HG03064 (cell line): Measurements from ENCODE around the gene PTPRO.

Source experiments
- ATAC-seq: cut with Tn5 transposase; IDR thresholded peaks from one replicate; pipeline ENCODE4 v1.9.1; 2021; ENCODE audit warnings: low read depth; ENCODE audit not compliant: unreplicated experiment

Gene PTPRO

GRCh38 chr12:15443050-15443449 lies 120.7 kb downstream of the PTPRO start:
- ATAC-seq, result no peak

- no peak for ATAC-seq
These were observed 121.3 kb downstream of the PTPRO start for GRCh38 chr12:15443611-15444010.

DNA sequence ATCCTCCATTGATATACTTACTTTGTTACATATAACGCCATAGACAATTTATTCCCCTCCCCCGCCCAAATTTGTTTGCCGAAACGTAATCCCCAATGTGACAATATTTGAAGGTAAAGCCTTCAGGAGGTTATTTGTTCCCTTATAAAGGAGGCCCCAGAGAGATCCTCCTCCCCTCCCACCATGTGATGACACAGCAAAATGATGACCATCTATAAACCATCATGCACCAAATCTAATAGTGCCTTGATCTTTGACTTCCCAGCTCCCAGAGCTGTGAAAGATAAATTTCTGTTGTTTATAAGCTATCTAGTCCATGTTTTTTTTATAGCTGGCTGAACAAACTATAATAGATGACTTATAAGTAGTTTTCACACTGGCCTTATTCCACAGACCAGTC lies 122.2 kb downstream of the PTPRO start:
- ATAC-seq, result no peak

DNA sequence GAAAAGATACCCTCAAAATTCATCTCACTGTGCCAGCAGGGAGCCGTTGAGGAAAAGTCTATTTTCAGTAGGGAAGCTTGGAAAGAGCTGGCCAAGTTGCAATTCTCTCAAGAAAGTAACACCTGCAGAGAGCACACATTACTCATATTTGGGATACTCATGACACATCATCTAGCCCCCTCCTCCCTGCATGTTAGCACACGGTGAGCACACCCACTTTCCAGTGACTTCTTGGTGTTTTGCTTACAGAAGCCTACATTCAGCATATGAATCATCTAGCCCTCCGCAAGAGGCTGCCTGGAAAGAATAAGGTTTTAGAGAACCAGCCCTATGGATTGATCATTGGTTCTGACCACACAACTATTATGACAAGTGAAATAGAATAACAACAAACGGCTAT lies 124.5 kb downstream of the PTPRO start:
- ATAC-seq, result no peak

GRCh38 chr12:15453613-15454012 lies 131.3 kb downstream of the PTPRO start:
- ATAC-seq, result no peak

GRCh38 chr12:15458008-15458407 lies 135.7 kb downstream of the PTPRO start:
- no peak for ATAC-seq

GRCh38 chr12:15468911-15469310 lies 146.6 kb downstream of the PTPRO start:
- no peak for ATAC-seq

DNA sequence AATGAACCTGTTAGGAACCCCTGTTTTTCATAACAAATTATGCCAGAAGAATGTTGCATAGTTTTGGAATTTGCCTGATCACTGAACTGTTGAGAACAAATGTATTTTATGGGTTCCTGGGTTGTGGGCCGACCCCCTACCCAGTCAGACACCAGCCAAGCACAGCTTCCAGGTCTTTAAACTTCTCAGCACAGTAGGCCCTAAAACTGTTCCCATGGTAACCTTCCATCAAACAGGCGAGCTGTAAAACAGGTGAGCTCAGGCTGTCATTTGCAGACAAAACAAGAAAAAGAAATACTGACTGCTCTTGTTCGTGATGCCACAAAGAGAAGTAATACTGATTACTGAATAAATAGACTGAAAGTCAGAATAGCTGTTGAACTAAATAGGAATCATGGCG lies 147.0 kb downstream of the PTPRO start:
- no peak for ATAC-seq

DNA sequence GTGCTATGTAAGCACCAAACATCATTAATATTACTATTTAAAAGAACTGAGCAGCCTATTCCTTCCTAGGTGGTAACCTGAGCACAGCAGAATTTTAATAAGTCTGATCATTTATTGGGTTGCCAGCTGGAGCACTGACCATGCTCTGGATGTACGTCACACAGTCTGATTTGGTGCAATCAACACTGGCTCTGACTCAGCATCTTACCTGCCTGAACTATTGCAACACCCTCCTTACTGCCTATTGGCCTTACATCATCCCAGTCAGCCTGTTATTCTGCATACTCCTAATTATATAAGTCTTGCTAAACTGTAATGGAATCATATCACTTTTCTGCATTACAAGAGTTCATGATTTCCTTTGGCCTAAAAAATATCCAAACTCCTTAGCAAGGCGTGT lies 149.7 kb downstream of the PTPRO start:
- ATAC-seq, result no peak

- ATAC-seq, result no peak
These were observed 152.5 kb downstream of the PTPRO start for GRCh38 chr12:15474766-15475165.

GRCh38 chr12:15477761-15478160 lies 155.5 kb downstream of the PTPRO start:
- ATAC-seq, result no peak

DNA sequence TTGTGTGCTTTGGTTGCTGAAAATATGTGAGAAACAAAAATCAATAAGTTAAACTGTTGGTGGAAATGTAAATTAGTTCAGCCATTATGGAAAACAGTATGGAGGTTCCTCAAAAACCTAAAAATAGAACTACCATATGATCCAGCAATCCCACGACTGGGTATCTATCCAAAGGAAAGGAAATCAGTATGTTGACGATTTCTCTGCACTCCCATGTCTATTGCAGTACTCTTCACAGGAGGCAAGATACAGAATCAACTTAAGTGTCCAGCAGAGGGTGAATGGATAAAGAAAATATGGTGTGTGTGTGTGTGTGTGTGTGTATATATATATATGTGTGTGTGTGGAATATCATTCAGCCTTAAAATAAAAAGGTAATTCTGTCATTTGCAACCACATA lies 159.5 kb downstream of the PTPRO start:
- ATAC-seq, result no peak

DNA sequence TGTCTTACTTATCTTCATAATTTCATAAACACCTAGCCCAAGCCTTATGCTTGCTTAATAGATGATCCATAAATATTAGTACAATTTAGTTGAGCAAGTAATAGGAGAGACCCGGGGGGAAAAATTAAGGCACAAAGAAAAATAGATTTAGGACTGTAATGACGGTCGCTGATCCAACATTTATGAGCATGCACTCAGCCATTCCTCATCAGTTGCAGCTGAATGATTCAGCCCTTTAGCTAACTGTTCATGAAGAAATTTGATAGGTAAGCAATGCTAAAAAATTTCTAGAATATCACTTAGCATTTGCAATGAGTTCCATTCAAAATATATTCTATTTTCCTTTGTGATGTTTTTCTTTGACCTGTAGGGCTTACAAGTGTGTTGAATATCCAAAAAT lies 163.2 kb downstream of the PTPRO start:
- ATAC-seq, result no peak

- ATAC-seq, result no peak
These were observed 164.6 kb downstream of the PTPRO start for GRCh38 chr12:15486859-15487258.

- ATAC-seq, result no peak
These were observed 166.2 kb downstream of the PTPRO start for GRCh38 chr12:15488481-15488880.

GRCh38 chr12:15494329-15495046 lies 172.2 kb downstream of the PTPRO start:
- no peak for ATAC-seq

- ATAC-seq, result no peak
These were observed 173.4 kb downstream of the PTPRO start for GRCh38 chr12:15495746-15496145.

GRCh38 chr12:15496738-15497137 lies 174.4 kb downstream of the PTPRO start:
- ATAC-seq, result no peak

DNA sequence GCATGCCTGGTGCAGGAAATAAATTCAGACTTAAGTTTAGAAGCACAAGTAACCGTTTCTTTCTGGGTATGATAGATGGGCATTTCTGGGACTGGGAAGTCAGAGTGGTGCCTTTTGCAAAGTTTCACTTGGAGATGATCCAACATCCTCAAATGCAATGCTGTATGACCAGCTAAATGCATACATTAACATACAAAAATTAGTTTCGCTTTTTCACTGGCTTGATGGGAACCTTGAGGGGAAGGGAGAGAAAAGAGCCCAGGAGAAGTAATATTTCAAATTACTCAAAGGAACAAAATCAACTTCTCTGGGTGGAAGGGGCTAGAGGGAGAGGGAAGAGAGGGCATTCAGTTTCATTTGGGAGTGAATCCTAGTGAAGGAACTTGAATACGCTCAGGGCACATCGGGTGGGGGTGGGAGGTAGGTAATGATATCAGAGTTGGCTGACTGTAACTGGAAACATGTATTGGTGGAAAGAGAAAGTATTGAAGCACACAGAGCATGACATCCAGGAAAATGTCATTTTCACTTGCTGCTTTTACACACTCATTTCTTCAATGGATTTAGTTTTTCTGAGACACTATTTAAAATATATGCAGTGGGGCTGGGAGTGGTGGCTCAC lies 175.5 kb downstream of the PTPRO start:
- ATAC-seq, result no peak

- no peak for ATAC-seq
These were observed 179.9 kb downstream of the PTPRO start for GRCh38 chr12:15502211-15502610.

GRCh38 chr12:15505616-15506015 lies 183.3 kb downstream of the PTPRO start:
- ATAC-seq, result no peak

DNA sequence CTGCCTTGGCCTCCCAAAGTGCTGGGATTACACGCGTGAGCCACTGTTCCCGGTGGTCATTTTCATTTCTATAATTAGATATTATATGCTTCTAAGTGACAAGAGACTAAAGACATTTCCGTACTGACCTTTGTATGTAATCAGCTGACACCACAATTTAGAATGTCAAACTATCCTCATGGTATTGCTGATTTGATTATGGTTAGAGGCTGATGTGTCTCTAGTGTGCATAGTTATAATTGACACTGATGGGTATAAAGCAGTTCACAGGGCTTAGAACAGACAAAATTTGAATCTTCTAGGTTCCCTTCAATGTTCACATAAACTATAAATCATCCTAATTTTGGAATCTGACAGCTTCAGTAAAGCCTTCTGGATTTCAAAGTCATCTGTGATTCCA lies 192.7 kb downstream of the PTPRO start:
- no peak for ATAC-seq
